Stomach (tissue), 4 donors: Measurements from ENCODE around the gene PNPLA8.

Source experiments
- CTCF ChIP-seq, 7 experiments: fragments of 450-650 bp in 4 of 7; fragments of 200-600 bp in 3 of 7; sonication (generic) in 3 of 7; IDR thresholded peaks; one replicate each; pipeline ENCODE4 v1.5.1; 2016 to 2019; ENCODE audit warnings: antibody characterized with exemption in 7 of 7, control low read depth in 2 of 7, mild to moderate bottlenecking in 1 of 7
- EP300 ChIP-seq: sonication (generic); formaldehyde crosslinking; IDR thresholded peaks from one replicate; pipeline ENCODE4 v1.6.1; 2017; ENCODE audit warnings: antibody characterized with exemption
- POLR2A ChIP-seq, 4 donors: fragments of 450-650 bp; IDR thresholded peaks; one replicate each; pipeline ENCODE4 v1.6.1; 2016; ENCODE audit warnings: antibody characterized with exemption in 4 of 4, control low read depth in 2 of 4, mild to moderate bottlenecking in 1 of 4, moderate library complexity in 1 of 4
- POLR2AphosphoS5 ChIP-seq, 3 donors: sonication (generic); formaldehyde crosslinking; IDR thresholded peaks; one replicate each; pipeline ENCODE4 v1.6.1; 2016; ENCODE audit warnings: antibody characterized with exemption in 3 of 3

DNA sequence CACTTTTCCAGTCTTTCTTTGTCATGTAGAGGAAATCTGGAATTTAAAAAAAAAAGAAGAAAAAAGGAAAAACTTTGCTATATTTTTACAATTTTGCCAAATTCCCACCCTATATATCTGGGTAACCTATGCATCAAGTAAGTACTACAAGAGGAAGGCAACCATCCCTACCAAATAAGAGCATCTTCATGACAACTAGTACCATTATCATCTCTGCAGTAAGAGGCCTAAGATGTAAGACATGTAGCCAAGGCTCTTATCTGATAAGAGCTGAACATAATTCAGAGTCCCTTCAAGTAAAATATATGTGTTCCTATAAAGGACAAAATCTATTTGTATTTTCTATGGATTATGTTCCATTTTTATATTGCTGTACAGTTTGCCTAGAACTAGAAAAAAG lies 40.1 kb upstream of the PNPLA8 start:
- TF ChIP-seq CTCF (IDR thresholded peaks at IDR 0.05) (no peak), POLR2A (IDR thresholded peaks at IDR 0.05) (no peak), POLR2AphosphoS5 (IDR thresholded peaks at IDR 0.05) (no peak), EP300 (no peak)
